NOMO-1 treated with DMSO at 0.1 percent for 48 hours (cell line): ENCODE measurements around the gene BTBD17.
A peak's percentile ranks its signal among the peaks of the same experiment; 100 is the strongest.
"Not testable (repeated sequence)": the region's sequence is repeated elsewhere in the genome, so short reads cannot be mapped to it uniquely, and the experiment has no call there.

Source experiments
- DNase-seq: peaks from one replicate; lab custom pipeline; 2025; ENCODE audit not compliant: unreplicated experiment; lab: John Stamatoyannopoulos, UW

BTBD17 gene

GRCh38 chr17:74361230-74362068 lies at the start of gene BTBD17:
BTBD17 (minus strand) TSS chr17:74361868; CDS start chr17:74361819, 49 bp downstream.
- no peak for DNase-seq

- no peak for DNase-seq
These were observed 48.4 kb upstream of the BTBD17 start for GRCh38 chr17:74410001-74410443.

GRCh38 chr17:74408815-74409214 lies 47.1 kb upstream of the BTBD17 start:
- DNase-seq, result no peak

- no peak for DNase-seq
These were observed 46.6 kb upstream of the BTBD17 start for GRCh38 chr17:74408262-74408661.

GRCh38 chr17:74407384-74407783 lies 45.7 kb upstream of the BTBD17 start:
- DNase-seq, result no peak

GRCh38 chr17:74405311-74405710 lies 43.6 kb upstream of the BTBD17 start:
- not testable (repeated sequence) for DNase-seq

GRCh38 chr17:74404789-74405188 lies 43.1 kb upstream of the BTBD17 start:
- no peak for DNase-seq

GRCh38 chr17:74404218-74404617 lies 42.5 kb upstream of the BTBD17 start:
- DNase-seq, result no peak

GRCh38 chr17:74403512-74404137 lies 42.0 kb upstream of the BTBD17 start:
- DNase-seq, result no peak

GRCh38 chr17:74402048-74402447 lies 40.4 kb upstream of the BTBD17 start:
- DNase-seq, result no peak

- no peak for DNase-seq
These were observed 34.9 kb upstream of the BTBD17 start for GRCh38 chr17:74396567-74396966.

GRCh38 chr17:74394977-74395376 lies 33.3 kb upstream of the BTBD17 start:
- DNase-seq, result no peak

GRCh38 chr17:74394275-74394950 lies 32.7 kb upstream of the BTBD17 start:
- no peak for DNase-seq

- DNase-seq, result no peak
These were observed 31.8 kb upstream of the BTBD17 start for GRCh38 chr17:74393346-74393942.

GRCh38 chr17:74392848-74393247 lies 31.2 kb upstream of the BTBD17 start:
- no peak for DNase-seq

- peak; percentile 10 for DNase-seq
These were observed 30.1 kb upstream of the BTBD17 start for GRCh38 chr17:74391771-74392170.

GRCh38 chr17:74390680-74391653 lies 29.3 kb upstream of the BTBD17 start:
- no peak for DNase-seq

GRCh38 chr17:74389937-74390679 lies 28.4 kb upstream of the BTBD17 start:
- no peak for DNase-seq

- no peak for DNase-seq
These were observed 27.6 kb upstream of the BTBD17 start for GRCh38 chr17:74389084-74389753.
